Heart left ventricle (tissue), 16 donors: ENCODE data around the gene RPS8. TPM values are rescaled to one million over a fixed set of nuclear protein-coding genes. Genes with fewer than 3 reads are reported as not detected.

Experiments
- ATAC-seq, 4 donors: fragments of 200-7000 bp; cut with Tn5 transposase; one replicate each; pipeline ENCODE4 v1.9.1; 2020 to 2022; ENCODE audit warnings: moderate library complexity in 4 of 4, mild to moderate bottlenecking in 3 of 4, moderate number of reproducible peaks in 1 of 4
- DNase-seq, 5 donors: peaks; one replicate each; pipeline ENCODE4 v3.0.0-alpha.2; 2020
- H3K27ac ChIP-seq, 12 donors: fragments of 200-600 bp; sonication (generic) in 4 of 12; one replicate each; pipeline versions ENCODE4 v1.5.0 to v1.8.0; 2016 to 2022; ENCODE audit warnings: mild to moderate bottlenecking in 2 of 12
- H3K27me3 ChIP-seq, 9 donors: fragments of 200-600 bp; sonication (generic) in 2 of 9; one replicate each; pipeline versions ENCODE4 v1.5.1 to v1.8.0; 2016 to 2022; ENCODE audit warnings: mild to moderate bottlenecking in 3 of 9
- H3K36me3 ChIP-seq, 9 donors: fragments of 200-600 bp; sonication (generic) in 2 of 9; one replicate each; pipeline versions ENCODE4 v1.5.0 to v1.8.0; 2018 to 2022; ENCODE audit warnings: mild to moderate bottlenecking in 2 of 9
- H3K4me1 ChIP-seq, 12 donors: fragments of 200-600 bp; sonication (generic) in 4 of 12; one replicate each; pipeline versions ENCODE4 v1.5.0 to v1.8.0; 2016 to 2022; ENCODE audit warnings: mild to moderate bottlenecking in 3 of 12
- H3K4me3 ChIP-seq, 12 donors: fragments of 200-600 bp; sonication (generic) in 4 of 12; one replicate each; pipeline versions ENCODE4 v1.5.0 to v1.8.0; 2017 to 2022; ENCODE audit warnings: mild to moderate bottlenecking in 9 of 12, moderate library complexity in 4 of 12
- H3K9me3 ChIP-seq, 12 donors: fragments of 200-600 bp; sonication (generic) in 4 of 12; one replicate each; pipeline versions ENCODE4 v1.5.0 to v1.8.0; 2016 to 2022; ENCODE audit warnings: mild to moderate bottlenecking in 1 of 12
- POLR2A ChIP-seq, 2 donors: fragments of 450-650 bp; IDR thresholded peaks; one replicate each; pipeline ENCODE4 v1.6.1; 2017; ENCODE audit warnings: antibody characterized with exemption in 2 of 2, mild to moderate bottlenecking in 2 of 2, moderate library complexity in 2 of 2
- WGBS, 4 donors: extraction: QIAGEN DNeasy Blood & Tissue Kit in 2 of 4; methylation state at CpG; one replicate each; pipeline versions ENCODE4 v1.1.5 to v1.1.7; 2013 to 2018; 5-methylcytosine and 5-hydroxymethylcytosine counted together
- intact Hi-C, 10 donors: fragments of 100-400 bp; cut with DNase I; formaldehyde crosslinking; loops; one replicate each; pipeline versions ENCODE4 v1.11.1 to v1.14.2; 2022
- long read RNA-seq, 3 donors: library from polyadenylated mRNA; unstranded; transcript quantifications; one replicate each; pipeline ENCODE4 v2.0.0, GENCODE V29; 2020 to 2021
- polyA plus RNA-seq, 2 donors: library from polyadenylated mRNA; stranded (reverse); fragments of 200-250 nt; gene quantifications; one replicate each; pipeline ENCODE4 v1.2.3, GENCODE V29; 2013
- total RNA-seq, 9 donors: library from RNA; depleted of rRNA in 2 of 9; stranded (reverse); fragments of >200 nt in 2 of 9; fragmentation: NEBNext Ultra II Directional in 3 of 9; extraction: Animal tissue kit (Norgen Biotek cat#: 25700) in 3 of 9; gene quantifications; one replicate each; pipeline versions ENCODE4 v1.1.0 to v1.2.4, GENCODE V29; 2016 to 2023
- TF ChIP-seq, protein P1 (sequence below), 12 donors: fragments of 200-600 bp; sonication (generic) in 4 of 12; IDR thresholded peaks; one replicate each; pipeline versions ENCODE4 v1.5.0 to v1.8.0; 2018 to 2022; ENCODE audit warnings: antibody characterized with exemption in 12 of 12, mild to moderate bottlenecking in 5 of 12
- donor health status: ischemic (EF 13 %, LVEDD 7.1; RV severe dilation, severe dysfunction).
- donor health status: healthy with polysubstance abuse.
- donor health status: DM: no; HTN: yes; CAD: no.
- donor health status: DM: no; HTN: no; CAD: no.
- donor health status: ischemic (EF 25% LVEDD 6.9; RV normal size, moderate dysfunction).
- donor health status: ischemic (EF 25% LVEDD 5.7; RV mildly dilated, moderate dysfunction).
- donor health status: healthy.
- donor health status: DM: yes; HTN: yes; CAD: no.
- donor health status: ischemic (EF 35%, LVEDD 5.7; RV mildly dilated, moderate dysfunction).
- donor health status: nonischemic (EF 11% LVEDD 7.7; RV severe dilation, severe dysfunction).
- donor health status: DM: yes; HTN: yes; CAD: no.
- donor health status: PGD.
- donor health status: ischemic (EF 29% LVEDD 5.4; RV normal size, mild dysfunction).
- donor health status: nonischemic (EF 23%, LVEDD 6.1; RV moderate dilation, normal function).

The RPS8 gene
- total RNA-seq (1,000 to 10,000 TPM in 3 of 9 donors, 100 to 1,000 TPM in 6; 576 to 1,019 (median 853) TPM), polyA plus RNA-seq (1,000 to 10,000 TPM; 1,199 to 1,848 TPM)
- long read RNA-seq, donor 1, transcript RPS8-207 (5 exons, 1,115 nt) = minor isoform, 39 of 344 reads
- long read RNA-seq, donor 1, transcript RPS8-202 (6 exons, 881 nt) = major isoform, 195 of 344 reads
- long read RNA-seq, donor 1, partial matches to known transcripts = 102 of 344 reads
- long read RNA-seq, donor 1, other reads (novel, unspliced or antisense) = 3 of 344 reads
- long read RNA-seq, donor 2, transcript RPS8-207 (5 exons, 1,115 nt) = minor isoform, 19 of 184 reads
- long read RNA-seq, donor 2, transcript RPS8-202 (6 exons, 881 nt) = major isoform, 91 of 184 reads
- long read RNA-seq, donor 2, partial matches to known transcripts = 64 of 184 reads
- long read RNA-seq, donor 2, other reads (novel, unspliced or antisense) = 6 of 184 reads
- long read RNA-seq, donor 3, transcript RPS8-202 (6 exons, 881 nt) = major isoform, 202 of 360 reads
- long read RNA-seq, donor 3, transcript RPS8-207 (5 exons, 1,115 nt) = minor isoform, 40 of 360 reads
- long read RNA-seq, donor 3, partial matches to known transcripts = 106 of 360 reads
- long read RNA-seq, donor 3, other reads (novel, unspliced or antisense) = 3 of 360 reads

DNA sequence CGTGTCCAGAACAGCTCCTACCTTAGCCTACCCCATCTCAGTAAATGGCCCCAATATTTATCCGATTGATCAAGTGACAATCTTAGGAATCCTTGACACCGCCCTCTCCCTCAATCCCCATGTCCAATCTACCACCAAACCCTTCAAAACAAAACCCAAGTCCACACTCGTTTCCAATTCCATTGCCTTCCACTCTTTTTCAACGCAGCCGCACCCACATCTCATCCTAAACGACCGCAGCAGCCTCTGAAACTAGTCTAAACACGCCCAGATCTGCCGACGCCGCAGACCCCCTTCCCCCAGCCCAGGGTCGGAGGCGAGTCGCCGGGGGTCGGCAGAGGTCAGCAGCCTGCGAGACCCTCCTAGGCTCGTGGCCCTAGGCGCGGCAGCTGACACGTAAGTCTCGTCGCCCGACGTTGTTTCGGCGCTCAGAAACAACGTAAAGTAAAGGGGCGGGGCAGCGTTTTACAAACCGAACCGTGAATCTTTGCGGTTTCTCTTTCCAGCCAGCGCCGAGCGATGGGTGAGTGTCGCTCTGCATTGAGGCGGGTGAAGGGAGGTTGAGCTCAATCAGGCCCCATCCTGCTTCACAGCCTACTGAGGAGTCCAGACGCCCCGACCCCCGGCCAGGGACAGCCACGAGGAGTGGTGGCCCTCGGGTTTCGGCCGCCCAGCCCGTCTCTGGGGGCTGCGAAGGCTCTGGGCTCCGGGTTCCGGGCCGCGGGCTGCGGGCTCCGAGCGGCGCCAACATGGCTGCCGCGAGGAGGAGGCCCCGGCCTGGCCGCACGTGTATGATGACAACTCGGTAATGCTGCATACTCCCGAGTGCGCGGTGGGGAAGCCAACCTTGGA is at the start of gene RPS8:
Gene RPS8 (plus strand): TSS at position 463 of the 852 bp plus-strand sequence. CDS start 57 bp downstream, at position 520.
- peak; percentile 47 to 96 for TF ChIP-seq POLR2A (IDR thresholded peaks at IDR 0.05)
- TF ChIP-seq, protein P1, sequence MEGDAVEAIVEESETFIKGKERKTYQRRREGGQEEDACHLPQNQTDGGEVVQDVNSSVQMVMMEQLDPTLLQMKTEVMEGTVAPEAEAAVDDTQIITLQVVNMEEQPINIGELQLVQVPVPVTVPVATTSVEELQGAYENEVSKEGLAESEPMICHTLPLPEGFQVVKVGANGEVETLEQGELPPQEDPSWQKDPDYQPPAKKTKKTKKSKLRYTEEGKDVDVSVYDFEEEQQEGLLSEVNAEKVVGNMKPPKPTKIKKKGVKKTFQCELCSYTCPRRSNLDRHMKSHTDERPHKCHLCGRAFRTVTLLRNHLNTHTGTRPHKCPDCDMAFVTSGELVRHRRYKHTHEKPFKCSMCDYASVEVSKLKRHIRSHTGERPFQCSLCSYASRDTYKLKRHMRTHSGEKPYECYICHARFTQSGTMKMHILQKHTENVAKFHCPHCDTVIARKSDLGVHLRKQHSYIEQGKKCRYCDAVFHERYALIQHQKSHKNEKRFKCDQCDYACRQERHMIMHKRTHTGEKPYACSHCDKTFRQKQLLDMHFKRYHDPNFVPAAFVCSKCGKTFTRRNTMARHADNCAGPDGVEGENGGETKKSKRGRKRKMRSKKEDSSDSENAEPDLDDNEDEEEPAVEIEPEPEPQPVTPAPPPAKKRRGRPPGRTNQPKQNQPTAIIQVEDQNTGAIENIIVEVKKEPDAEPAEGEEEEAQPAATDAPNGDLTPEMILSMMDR (IDR thresholded peaks at IDR 0.05) = peak in 1 of 12 donors; percentile 13
- DNase-seq = peak; percentile 92 to 96 (median 94)
- H3K27ac ChIP-seq = peak within 1 kb of the TSS; percentile 85 to 99 (median 95)
- H3K36me3 ChIP-seq = peaks cover 0 to 43% (median 37%) of the 10 kb centered on the region in 9 donors
- ATAC-seq = peak; percentile 89 to 96 (median 94)
- no peaks in the 10 kb centered on the region for H3K9me3 ChIP-seq
- peaks cover 2 to 38% (median 23%) of the 10 kb centered on the region in 12 donors for H3K4me1 ChIP-seq
- peak within 1 kb of the TSS; percentile 59 to 95 (median 85) for H3K4me3 ChIP-seq
- intact Hi-C loops = loop anchor here in 5 of 10 donors (2.0 to 10.0 kb wide), 5 partner anchors 38 to 529 kb away; partner anchors contain the start of genes RNU5D-1 (in 2 of the 5) and KIF2C (in 1 of the 5)
- WGBS, 4 donors = 0 to 1% (median 0%) methylated on average over 51 to 65 of the region's 65 CpGs
- no peaks in the 10 kb centered on the region for H3K27me3 ChIP-seq

DNA sequence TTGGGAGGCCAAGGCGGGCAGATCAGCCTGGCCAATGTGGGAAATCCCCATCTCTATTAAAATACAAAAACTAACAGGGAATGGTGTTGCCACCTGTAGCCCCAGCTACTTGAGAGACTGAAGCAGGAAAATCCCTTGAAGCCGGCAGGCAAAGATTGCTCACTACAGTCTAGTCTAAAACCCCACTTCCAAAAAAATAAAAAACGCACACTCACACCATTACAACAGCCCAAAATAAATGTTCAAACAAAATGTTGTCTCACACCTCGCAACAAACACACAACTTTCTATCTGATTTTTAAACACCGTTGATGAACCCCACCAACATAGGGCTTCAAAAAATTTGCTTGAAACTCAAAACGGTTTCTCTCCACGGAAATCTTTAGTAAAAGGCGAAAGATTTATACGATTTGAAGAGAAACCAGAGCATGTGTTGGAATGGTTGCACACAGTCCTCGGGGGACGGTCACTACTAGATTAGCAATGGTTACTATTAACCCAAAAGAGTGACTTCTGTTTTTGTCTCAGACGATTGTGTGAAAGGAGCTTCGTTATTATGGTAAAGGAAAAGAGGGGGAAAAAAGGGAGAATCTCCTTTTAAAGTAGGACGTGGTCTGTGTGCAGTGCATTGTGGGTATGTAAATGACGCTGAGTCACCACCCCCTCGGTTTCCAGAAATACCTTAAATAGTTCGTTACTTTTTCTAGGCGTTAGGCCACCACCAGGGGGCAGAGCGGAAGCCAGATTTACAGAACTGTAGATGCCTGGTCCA is 44.4 kb upstream of the RPS8 start, which contains the start of gene RNU5D-1:
Gene RNU5D-1 (minus strand): TSS at position 430 of the 772 bp plus-strand sequence.
- Histone ChIP-seq H3K4me1 (peaks cover 0 to 30% (median 9%) of the 10 kb centered on the region in 12 donors), H3K4me3 (peak within 1 kb of the TSS in 9 of 12 donors; percentile 17 to 48 (median 32)), H3K36me3 (no peaks in the 10 kb centered on the region), H3K27ac (peak within 1 kb of the TSS; percentile 70 to 96 (median 84)), H3K9me3 (no peaks in the 10 kb centered on the region), H3K27me3 (no peaks in the 10 kb centered on the region)
- intact Hi-C loops = loop anchor here in 7 of 10 donors (1.0 to 10.0 kb wide), 12 partner anchors 8 to 774 kb away; partner anchors contain the start of genes HECTD3 (in 2 of the 7), RPS8 (in 2 of the 7), UROD (in 2 of the 7) and ARMH1 (in 1 of the 7)
- ATAC-seq (peak; percentile 84 to 91 (median 87)), DNase-seq (peak; percentile 90 to 94 (median 93))
- TF ChIP-seq, protein P1 (IDR thresholded peaks at IDR 0.05) = peak; percentile 74 to 91 (median 82)
- TF ChIP-seq POLR2A (IDR thresholded peaks at IDR 0.05) = peak in 1 of 2 donors; percentile 58
- 2 to 4% (median 3%) methylated on average over 19 of the region's 19 CpGs for WGBS, 4 donors

DNA sequence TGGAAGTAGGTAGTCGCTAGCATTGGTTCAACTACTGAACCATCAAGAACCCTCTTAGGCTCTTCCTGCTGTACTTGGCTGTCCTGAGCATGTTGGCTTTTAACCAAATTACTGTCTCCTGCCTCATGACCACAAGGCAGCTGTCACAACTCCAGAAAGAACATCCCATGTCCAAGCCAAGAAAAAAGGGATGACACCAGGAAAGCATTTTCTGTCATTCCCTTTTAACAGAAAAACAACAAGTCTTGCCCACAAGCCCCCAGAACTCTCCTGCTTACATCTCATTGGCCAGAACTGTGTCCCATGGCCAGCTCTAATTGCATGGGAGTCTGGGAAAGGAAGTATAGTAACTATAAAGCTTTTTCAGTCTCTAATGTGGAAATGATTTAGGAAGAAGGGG is 42.0 kb upstream of the RPS8 start:
- H3K36me3 ChIP-seq = no peaks in the 10 kb centered on the region
- peaks cover 0 to 30% (median 9%) of the 10 kb centered on the region in 12 donors for H3K4me1 ChIP-seq
- intact Hi-C loops = loop anchor here in 6 of 10 donors (2.0 to 10.0 kb wide), 9 partner anchors 41 to 771 kb away; partner anchors contain the start of genes HECTD3 (in 2 of the 6), RPS8 (in 2 of the 6), UROD (in 2 of the 6) and ARMH1 (in 1 of the 6)
- no peak overlapping the region for H3K4me3 ChIP-seq
- H3K27ac ChIP-seq = peak overlapping the region in 2 of 12 donors; percentile 22 to 54
- DNase-seq = no peak
- TF ChIP-seq POLR2A (IDR thresholded peaks at IDR 0.05) = no peak
- TF ChIP-seq, protein P1 (IDR thresholded peaks at IDR 0.05) = no peak
- no peaks in the 10 kb centered on the region for H3K27me3 ChIP-seq
- 29 to 53% (median 31%) methylated on average over 1 of the region's 1 CpG for WGBS, 4 donors
- no peaks in the 10 kb centered on the region for H3K9me3 ChIP-seq
- no peak for ATAC-seq
